ENCODE results near the gene ARHGAP30. TPM values are rescaled to one million over a fixed set of nuclear protein-coding genes. Genes with fewer than 3 reads are reported as not detected.

ARHGAP30 gene
- total RNA-seq, 2 donors from 2014 or later = 1.4 to 4.6 TPM

GRCh38 chr1:161092621-161093028 lies 22.9 kb upstream of the ARHGAP30 start:
- no peak for DNase-seq (ENCODE audit: low spot score)
- H3K9me3 ChIP-seq = no peaks in the 10 kb centered on the region
- no peak for TF ChIP-seq CTCF (IDR thresholded peaks at IDR 0.05)
- H3K27me3 ChIP-seq = no peaks in the 10 kb centered on the region
- H3K4me1 ChIP-seq = peaks cover 0 to 9% of the 10 kb centered on the region in 2 donors
- H3K36me3 ChIP-seq = no peaks in the 10 kb centered on the region
- H3K27ac ChIP-seq = no peak overlapping the region
- H3K4me3 ChIP-seq = no peak overlapping the region

- Histone ChIP-seq H3K4me3 (no peak overlapping the region), H3K36me3 (no peaks in the 10 kb centered on the region), H3K27ac (no peak overlapping the region), H3K4me1 (peaks cover 0 to 3% of the 10 kb centered on the region in 2 donors), H3K27me3 (no peaks in the 10 kb centered on the region), H3K9me3 (no peaks in the 10 kb centered on the region)
- no peak for DNase-seq (ENCODE audit: low spot score)
- no peak for TF ChIP-seq CTCF (IDR thresholded peaks at IDR 0.05)
These were observed 22.3 kb upstream of the ARHGAP30 start for GRCh38 chr1:161091796-161092507.

GRCh38 chr1:161091093-161091492 lies 21.4 kb upstream of the ARHGAP30 start:
- Histone ChIP-seq H3K36me3 (no peaks in the 10 kb centered on the region), H3K27ac (no peak overlapping the region), H3K4me3 (no peak overlapping the region), H3K27me3 (no peaks in the 10 kb centered on the region), H3K9me3 (no peaks in the 10 kb centered on the region), H3K4me1 (no peaks in the 10 kb centered on the region)
- TF ChIP-seq CTCF (IDR thresholded peaks at IDR 0.05) = no peak
- DNase-seq (ENCODE audit: low spot score) = no peak

GRCh38 chr1:161090617-161091016 lies 20.9 kb upstream of the ARHGAP30 start:
- no peaks in the 10 kb centered on the region for H3K27me3 ChIP-seq
- no peaks in the 10 kb centered on the region for H3K36me3 ChIP-seq
- no peak overlapping the region for H3K27ac ChIP-seq
- no peak for DNase-seq (ENCODE audit: low spot score)
- no peak overlapping the region for H3K4me3 ChIP-seq
- no peak for TF ChIP-seq CTCF (IDR thresholded peaks at IDR 0.05)
- no peaks in the 10 kb centered on the region for H3K9me3 ChIP-seq
- H3K4me1 ChIP-seq = no peaks in the 10 kb centered on the region

GRCh38 chr1:161089938-161090337 lies 20.2 kb upstream of the ARHGAP30 start:
- no peak overlapping the region for H3K4me3 ChIP-seq
- TF ChIP-seq CTCF (IDR thresholded peaks at IDR 0.05) = no peak
- no peak overlapping the region for H3K27ac ChIP-seq
- no peaks in the 10 kb centered on the region for H3K36me3 ChIP-seq
- no peaks in the 10 kb centered on the region for H3K4me1 ChIP-seq
- no peaks in the 10 kb centered on the region for H3K27me3 ChIP-seq
- no peaks in the 10 kb centered on the region for H3K9me3 ChIP-seq
- no peak for DNase-seq (ENCODE audit: low spot score)

Data from right atrium auricular region (tissue), 2 donors.